K562 (cell line): ENCODE measurements around the gene PUSL1. TPM values are rescaled to one million over a fixed set of nuclear protein-coding genes. Genes with fewer than 3 reads are reported as not detected.
A peak's percentile ranks its signal among the peaks of the same experiment; 100 is the strongest.

Source experiments
- ATAC-seq: fragments of 200-7000 bp; cut with Tn5 transposase; 3 replicates; pipeline ENCODE4 v1.9.1; 2020; ENCODE audit warnings: moderate library complexity
- BruUV-seq: library from RNA; stranded (reverse); fragments of 400-500 nt; replicated peaks from 2 replicates; lab custom pipeline; 2021; lab: Mats Ljungman, UMichigan
- CTCF ChIA-PET: fragments of 300-600 bp; formaldehyde crosslinking; extraction: SDS; loops from one replicate; lab custom pipeline; 2021; ENCODE audit warnings: low intra/inter-chr PET ratio; lab: Yijun Ruan, JAX
- POLR2A ChIA-PET: fragments of 300-600, 350-650 bp; sonication (Branson Sonifier 250); formaldehyde crosslinking; extraction: SDS; loops from one replicate; lab custom pipeline; 2021; ENCODE audit warnings: antibody characterized with exemption, inconsistent platforms; lab: Yijun Ruan, JAX
- DNase-seq, 4 experiments: peaks; one replicate each; pipeline versions ENCODE4 v3.0.0 to v3.0.0-alpha.2; 2011 to 2018; ENCODE audit warnings: low spot score in 3 of 4, mixed read lengths in 3 of 4; ENCODE audit errors: extremely low read depth in 1 of 4
- FAIRE-seq: peaks from 2 replicates; lab custom pipeline; 2011; peaks lifted over from hg19 to GRCh38; lab: Jason Lieb, UNC
- H2AFZ ChIP-seq: 2 replicates; pipeline ENCODE4 v1.6.0; 2011; ENCODE audit warnings: low read depth, low read length, control low read depth, inconsistent platforms
- H3K27ac ChIP-seq: fragments of 200-600 bp; 3 replicates; pipeline ENCODE4 v1.8.0; 2011; ENCODE audit warnings: low read depth, mild to moderate bottlenecking, control low read depth, inconsistent platforms, low read length, moderate library complexity, mixed read lengths; ENCODE audit errors: extremely low read depth
- H3K27me3 ChIP-seq, 2 experiments: fragments of 300-600 bp in 1 of 2; 2 replicates in 1 of 2; 3 replicates in 1 of 2; pipeline versions ENCODE4 v1.6.0 to v1.8.0; 2011; ENCODE audit warnings: inconsistent platforms in 2 of 2, low read length in 2 of 2, mild to moderate bottlenecking in 1 of 2, mixed read lengths in 1 of 2, moderate library complexity in 1 of 2; ENCODE audit not compliant: control insufficient read depth in 2 of 2, insufficient read depth in 2 of 2
- H3K36me3 ChIP-seq: fragments of 300-600 bp; 3 replicates; pipeline ENCODE4 v1.8.0; 2011; ENCODE audit warnings: mild to moderate bottlenecking, low read length, inconsistent platforms; ENCODE audit not compliant: control insufficient read depth, insufficient read depth
- H3K4me1 ChIP-seq, 2 experiments: fragments of 200-600 bp in 1 of 2; replicated peaks in 1 of 2; 2 replicates in 1 of 2; 3 replicates in 1 of 2; pipeline versions ENCODE4 v1.5.1 to v1.8.0; 2011; ENCODE audit warnings: inconsistent platforms in 2 of 2, low read length in 2 of 2, mild to moderate bottlenecking in 1 of 2, mixed read lengths in 1 of 2, moderate library complexity in 1 of 2; ENCODE audit not compliant: control insufficient read depth in 2 of 2, insufficient read depth in 2 of 2
- H3K4me2 ChIP-seq: 2 replicates; pipeline ENCODE4 v1.6.1; 2011; ENCODE audit warnings: low read length, control low read depth, inconsistent platforms, mixed read lengths; ENCODE audit not compliant: insufficient read depth
- H3K4me3 ChIP-seq: fragments of 200-600 bp; sonication (generic), shearing (Covaris generic); 2 replicates; pipeline ENCODE4 v1.5.1; 2016; ENCODE audit warnings: control low read depth, inconsistent platforms
- H3K79me2 ChIP-seq: fragments of 200-600 bp; 3 replicates; pipeline ENCODE4 v1.8.0; 2011; ENCODE audit warnings: low read length, inconsistent platforms; ENCODE audit not compliant: control insufficient read depth, insufficient read depth
- H3K9ac ChIP-seq, 2 experiments: 2 replicates each; pipeline versions ENCODE4 v1.6.0 to v1.6.1; 2011; ENCODE audit warnings: low read depth in 2 of 2, low read length in 2 of 2, control low read depth in 1 of 2, inconsistent platforms in 1 of 2, mild to moderate bottlenecking in 1 of 2, mixed read lengths in 1 of 2; ENCODE audit not compliant: insufficient read depth in 1 of 2
- H3K9me1 ChIP-seq: one replicate; pipeline ENCODE4 v1.6.0; 2011; ENCODE audit warnings: inconsistent platforms, mild to moderate bottlenecking, low read length, moderate library complexity; ENCODE audit not compliant: control insufficient read depth, insufficient read depth
- H3K9me3 ChIP-seq: replicated peaks from 2 replicates; pipeline ENCODE4 v1.5.1; 2011; ENCODE audit warnings: low read depth, low read length, inconsistent platforms; ENCODE audit not compliant: control insufficient read depth, insufficient read depth
- H4K20me1 ChIP-seq: replicated peaks from 2 replicates; pipeline ENCODE4 v1.6.1; 2011; ENCODE audit warnings: low read length, inconsistent platforms, mixed read lengths; ENCODE audit not compliant: control insufficient read depth, insufficient read depth
- GABPA ChIP-seq: fragments of 200-800 bp; sonication (Bioruptor generic); conservative IDR thresholded peaks from 2 replicates; pipeline ENCODE4 v1.6.1; 2016; ENCODE audit warnings: low read depth, missing genetic modification characterization, missing compliant biosample characterization
- HNRNPH1 ChIP-seq: fragments of 200-400 bp; formaldehyde crosslinking; optimal IDR thresholded peaks from 2 replicates; pipeline ENCODE3; 2017; ENCODE audit warnings: low read depth, mild to moderate bottlenecking, low read length, moderate library complexity
- HNRNPLL ChIP-seq: fragments of 200-400 bp; formaldehyde crosslinking; IDR thresholded peaks from 2 replicates; pipeline ENCODE4 v1.6.1; 2017; ENCODE audit warnings: low read length, low read depth, mild to moderate bottlenecking; ENCODE audit not compliant: poor library complexity, severe bottlenecking
- ID3 ChIP-seq, 2 experiments: fragments of 250-450 bp in 1 of 2; fragments of 450-650 bp in 1 of 2; sonication (Bioruptor Pico) in 1 of 2; IDR thresholded peaks; 2 replicates each; pipeline versions ENCODE4 v1.6.1 to v1.8.0; 2016 to 2021; ENCODE audit warnings: mild to moderate bottlenecking in 2 of 2, moderate library complexity in 2 of 2, missing compliant biosample characterization in 1 of 2, missing genetic modification characterization in 1 of 2
- LARP7 ChIP-seq: fragments of 450-650 bp; IDR thresholded peaks from 2 replicates; pipeline ENCODE4 v1.6.1; 2016
- NR4A1 ChIP-seq, 2 experiments: fragments of 250-450 bp in 1 of 2; fragments of 450-650 bp in 1 of 2; sonication (Bioruptor Pico) in 1 of 2; IDR thresholded peaks; 2 replicates each; pipeline versions ENCODE4 v1.4.0 to v1.6.1; 2016 to 2020; ENCODE audit warnings: mild to moderate bottlenecking in 2 of 2, missing compliant biosample characterization in 1 of 2, missing genetic modification characterization in 1 of 2, moderate library complexity in 1 of 2
- SMAD4 ChIP-seq: fragments of 250-450 bp; sonication (Bioruptor Pico); conservative IDR thresholded peaks from 2 replicates; pipeline ENCODE4 v1.8.0; 2021; ENCODE audit warnings: inconsistent platforms, mild to moderate bottlenecking, moderate library complexity
- TCF7L2 ChIP-seq: fragments of 150-350 bp; IDR thresholded peaks from 2 replicates; pipeline ENCODE4 v1.6.1; 2016; ENCODE audit warnings: low read depth, mild to moderate bottlenecking, low read length, moderate library complexity
- ZBTB9 ChIP-seq: fragments of 450-650 bp; formaldehyde crosslinking; IDR thresholded peaks from 2 replicates; pipeline ENCODE4 v1.4.0; 2020; ENCODE audit warnings: mild to moderate bottlenecking, moderate library complexity
- ZMIZ1 ChIP-seq, 2 experiments: fragments of 150-350 bp in 1 of 2; IDR thresholded peaks; 2 replicates each; pipeline ENCODE4 v1.6.1; 2012 to 2016; ENCODE audit warnings: low read depth in 2 of 2, low read length in 2 of 2, mild to moderate bottlenecking in 1 of 2, moderate library complexity in 1 of 2
- ZNF143 ChIP-seq: sonication (generic); formaldehyde crosslinking; IDR thresholded peaks from 2 replicates; pipeline ENCODE4 v1.9.0; 2022; ENCODE audit warnings: mild to moderate bottlenecking, missing genetic modification reagents
- ZNF224 ChIP-seq: sonication (generic); formaldehyde crosslinking; IDR thresholded peaks from 2 replicates; pipeline ENCODE4 v1.8.0; 2022; ENCODE audit warnings: mild to moderate bottlenecking, missing genetic modification reagents
- ZNF561 ChIP-seq: fragments of 450-650 bp; formaldehyde crosslinking; conservative IDR thresholded peaks from 2 replicates; pipeline ENCODE4 v1.4.0; 2020; ENCODE audit warnings: mild to moderate bottlenecking, moderate library complexity
- WGBS: fragments of 100-300 bp; shearing (Covaris generic); methylation state at CpG from one replicate; pipeline ENCODE4 v1.1.6; 2016; ENCODE audit warnings: low coverage, mixed read lengths; ENCODE audit not compliant: insufficient coverage; ENCODE audit errors: missing lambda C conversion rate; 5-methylcytosine and 5-hydroxymethylcytosine counted together
- in situ Hi-C: fragments of 300-500 bp; cut with MboI; formaldehyde crosslinking; loops from 4 replicates; pipeline ENCODE4 v1.15.0; 2018; ENCODE audit warnings: inconsistent platforms, mixed read lengths
- intact Hi-C: fragments of 100-400 bp; cut with micrococcal nuclease; formaldehyde crosslinking; loops from 2 replicates; pipeline ENCODE4 v1.14.2; 2022
- polyA plus RNA-seq, 8 experiments: library from polyadenylated mRNA; depleted of rRNA in 4 of 8; stranded (reverse) in 5 of 8; unstranded in 3 of 8; fragments of >200 nt; fragmentation: Nextera tagmentation in 2 of 8; fragmentation: Illumina TruSeq in 1 of 8; extraction: Ambion mirVana in 2 of 8; extraction: Trizol in 1 of 8; gene quantifications; 2 replicates each; pipeline versions ENCODE4 v1.2.1 to v1.2.3, GENCODE V29; 2011 to 2014; ENCODE audit warnings: inconsistent platforms in 1 of 8, missing spikeins in 1 of 8
- total RNA-seq, 7 experiments: library from RNA; depleted of rRNA in 6 of 7; stranded (reverse); fragments of >200 nt in 6 of 7; fragmentation: Illumina TruSeq in 2 of 7; extraction: Trizol in 2 of 7; gene quantifications; 2 replicates each; pipeline versions ENCODE4 v1.2.1 to v1.2.3, GENCODE V29; 2011 to 2021; ENCODE audit warnings: low replicate concordance in 1 of 7

PUSL1 gene
- total and polyA plus RNA-seq, 9 of the 15 experiments (the other 6 are each of a cell fraction or from before 2014, with no cell fraction given) = 0.62 to 86.9 (median 13.6) TPM

GRCh38 chr1:1304331-1305299 lies 3.8 kb upstream of the PUSL1 start:
- CTCF ChIA-PET = no interaction called here
- in situ Hi-C loops (no loop called here), intact Hi-C loops (loop anchor here (5.0 to 10.0 kb wide), 2 partner anchors 73 to 920 kb away; partner anchors contain the start of genes AURKAIP1 and SKI)
- H3K4me1 ChIP-seq = peaks cover 35 to 89% of the 10 kb centered on the region in 2 experiments
- peak; percentile 52 to 84 (median 58) for DNase-seq
- H4K20me1 ChIP-seq = peaks cover 28% of the 10 kb centered on the region; the same call in 1 of the 2 replicates
- POLR2A ChIA-PET = interaction anchor here (0.6 to 1.4 kb wide), 5 partner anchors 10 to 277 kb away, joined by 3 to 7 read pairs (median 3); no protein-coding TSS in a partner anchor
- peak overlapping the region; percentile 61 for H2AFZ ChIP-seq
- H3K4me3 ChIP-seq = peak overlapping the region; percentile 94
- no TSS peak for BruUV-seq
- H3K9me3 ChIP-seq = no peaks in the 10 kb centered on the region
- H3K9me1 ChIP-seq = peaks cover 16% of the 10 kb centered on the region
- peak overlapping the region; percentile 62 for H3K27ac ChIP-seq
- ATAC-seq = peak; percentile 25
- FAIRE-seq = peak; percentile 51
- 37% methylated on average over 29 of the region's 29 CpGs for WGBS
- H3K79me2 ChIP-seq = peaks cover 45% of the 10 kb centered on the region
- peak overlapping the region; percentile 75 for H3K4me2 ChIP-seq
- H3K9ac ChIP-seq = peak overlapping the region; percentile 57 to 97
- H3K27me3 ChIP-seq = no peaks in the 10 kb centered on the region
- peaks cover 9% of the 10 kb centered on the region; the same call in 2 of the 3 replicates for H3K36me3 ChIP-seq
- no peak for TF ChIP-seq LARP7
- no peak for TF ChIP-seq NR4A1 (CRISPR knock-in tag; IDR thresholded peaks at IDR 0.05)
- TF ChIP-seq NR4A1 (tag; IDR thresholded peaks at IDR 0.05) = no peak
- TF ChIP-seq ZNF143 (CRISPR knock-in tag) = no peak
- no peak for TF ChIP-seq HNRNPH1
- no peak for TF ChIP-seq ID3 (CRISPR knock-in tag; IDR thresholded peaks at IDR 0.05)
- no peak for TF ChIP-seq ID3 (tag; IDR thresholded peaks at IDR 0.05)
- TF ChIP-seq ZNF224 (CRISPR knock-in tag) = no peak
- no peak for TF ChIP-seq TCF7L2
- TF ChIP-seq GABPA (tag) = peak; percentile 40; the same call in 1 of the 2 replicates
- peak; percentile 64; the same call in 1 of the 2 replicates for TF ChIP-seq SMAD4 (CRISPR knock-in tag)
- TF ChIP-seq ZMIZ1 (IDR thresholded peaks at IDR 0.05; ENCODE audit: low read depth in 2 of 2, low read length in 2 of 2) = no peak
- TF ChIP-seq ZNF561 = no peak
- TF ChIP-seq ZBTB9 (CRISPR knock-in tag) = no peak
- no peak for TF ChIP-seq HNRNPLL
